ENCODE measurements around the gene PAM16.
"Not testable (repeated sequence)": the region's sequence is repeated elsewhere in the genome, so short reads cannot be mapped to it uniquely, and the experiment has no call there.

PAM16 gene

DNA sequence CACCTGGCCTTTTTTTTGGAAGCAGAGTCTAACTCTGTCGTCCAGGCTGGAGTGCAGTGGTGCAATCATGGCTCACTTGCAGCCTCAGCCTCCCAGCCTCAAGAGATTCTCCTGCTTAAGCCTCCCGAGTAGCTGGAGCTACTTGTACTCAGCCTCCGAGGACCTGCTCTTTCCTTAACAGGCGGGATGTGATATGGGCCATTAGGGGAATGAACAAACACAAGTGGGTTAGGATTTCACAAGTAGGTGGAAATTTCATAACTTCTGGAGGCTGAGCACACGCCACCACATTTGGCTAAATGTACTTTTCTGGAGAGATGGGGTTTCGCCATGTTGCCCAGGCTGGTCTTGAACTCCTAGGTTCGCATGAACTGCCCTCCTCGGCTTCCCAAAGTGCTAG, 4.1 kb downstream of the PAM16 start:
- no peak overlapping the region for H3K27ac ChIP-seq (ENCODE audit: low read depth, low read length)
- H3K4me3 ChIP-seq (ENCODE audit: low read length): no peak overlapping the region
- H3K27me3 ChIP-seq (ENCODE audit: control insufficient read depth, low read length): no peaks in the 10 kb centered on the region
- peaks cover 7% of the 10 kb centered on the region; the same call in 1 of the 2 replicates for H3K9me3 ChIP-seq (ENCODE audit: control insufficient read depth, insufficient read depth, low read length)
- no peak overlapping the region for H3K4me2 ChIP-seq (ENCODE audit: low read length)
- H3K4me1 ChIP-seq (ENCODE audit: control insufficient read depth, low read length): peaks cover 15% of the 10 kb centered on the region
- TF ChIP-seq, protein P1, sequence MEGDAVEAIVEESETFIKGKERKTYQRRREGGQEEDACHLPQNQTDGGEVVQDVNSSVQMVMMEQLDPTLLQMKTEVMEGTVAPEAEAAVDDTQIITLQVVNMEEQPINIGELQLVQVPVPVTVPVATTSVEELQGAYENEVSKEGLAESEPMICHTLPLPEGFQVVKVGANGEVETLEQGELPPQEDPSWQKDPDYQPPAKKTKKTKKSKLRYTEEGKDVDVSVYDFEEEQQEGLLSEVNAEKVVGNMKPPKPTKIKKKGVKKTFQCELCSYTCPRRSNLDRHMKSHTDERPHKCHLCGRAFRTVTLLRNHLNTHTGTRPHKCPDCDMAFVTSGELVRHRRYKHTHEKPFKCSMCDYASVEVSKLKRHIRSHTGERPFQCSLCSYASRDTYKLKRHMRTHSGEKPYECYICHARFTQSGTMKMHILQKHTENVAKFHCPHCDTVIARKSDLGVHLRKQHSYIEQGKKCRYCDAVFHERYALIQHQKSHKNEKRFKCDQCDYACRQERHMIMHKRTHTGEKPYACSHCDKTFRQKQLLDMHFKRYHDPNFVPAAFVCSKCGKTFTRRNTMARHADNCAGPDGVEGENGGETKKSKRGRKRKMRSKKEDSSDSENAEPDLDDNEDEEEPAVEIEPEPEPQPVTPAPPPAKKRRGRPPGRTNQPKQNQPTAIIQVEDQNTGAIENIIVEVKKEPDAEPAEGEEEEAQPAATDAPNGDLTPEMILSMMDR (IDR thresholded peaks at IDR 0.05; ENCODE audit: low read depth, low read length, poor library complexity, severe bottlenecking): no peak
- no peak for TF ChIP-seq EZH2phosphoT487 (IDR thresholded peaks at IDR 0.05; ENCODE audit: borderline replicate concordance, low read length)
- H3K36me3 ChIP-seq (ENCODE audit: control insufficient read depth, low read length): peaks cover 59% of the 10 kb centered on the region
- H3F3A ChIP-seq (ENCODE audit: control insufficient read depth, insufficient read depth): peaks cover 11% of the 10 kb centered on the region
- H3K9me2 ChIP-seq (replicated peaks; ENCODE audit: control insufficient read depth, low read length): no peaks in the 10 kb centered on the region
- no peaks in the 10 kb centered on the region for H4K20me1 ChIP-seq (ENCODE audit: control insufficient read depth, insufficient read depth, low read depth, low read length)
- H3K79me2 ChIP-seq (ENCODE audit: control insufficient read depth, low read length): peaks cover 88% of the 10 kb centered on the region

DNA sequence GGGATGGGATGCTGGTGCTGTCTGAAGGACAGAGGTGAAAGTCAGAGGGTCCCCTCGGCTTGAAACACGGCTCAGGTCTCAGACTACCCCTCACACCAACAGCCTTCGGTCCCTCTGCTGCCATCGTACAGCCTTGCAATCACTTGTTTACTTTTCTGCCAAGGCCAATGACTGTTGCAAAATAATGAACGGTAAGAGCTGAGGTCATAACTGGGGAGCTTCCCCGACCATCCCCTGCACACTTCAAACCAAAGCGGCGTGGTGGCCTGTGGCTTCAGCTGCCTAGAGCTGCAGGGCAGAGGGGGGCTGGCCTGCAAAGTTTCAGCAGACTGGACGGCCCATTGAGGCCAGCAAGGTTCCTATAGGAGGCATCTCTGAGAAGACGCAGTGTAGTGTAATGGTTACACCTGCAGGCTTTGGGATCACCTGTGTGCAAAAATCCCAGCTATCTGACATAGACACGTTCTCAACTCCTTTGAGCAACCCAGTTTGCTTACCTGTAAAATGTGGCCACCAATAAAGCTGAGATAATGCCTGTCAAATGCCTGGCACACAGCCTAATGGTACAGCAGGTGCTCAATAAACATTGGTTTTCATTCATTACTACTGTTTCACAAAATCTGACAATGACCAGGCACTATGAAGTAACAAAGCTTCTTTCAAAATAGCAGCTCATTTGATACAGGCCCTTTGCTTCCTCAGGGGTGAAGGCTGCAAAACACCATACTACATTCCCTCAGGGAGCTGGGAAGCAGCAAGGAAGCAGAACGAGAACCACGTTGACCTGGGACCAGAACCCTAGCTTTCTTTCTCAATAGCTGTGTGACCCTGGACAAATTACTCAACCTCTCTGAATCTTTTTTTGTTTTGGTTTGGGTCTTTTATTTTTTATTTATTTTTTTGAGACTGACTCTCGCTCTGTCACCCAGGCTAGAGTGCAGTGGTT, 5.0 kb downstream of the PAM16 start:
- H4K20me1 ChIP-seq (ENCODE audit: control insufficient read depth, insufficient read depth, low read depth, low read length): no peaks in the 10 kb centered on the region
- TF ChIP-seq EZH2phosphoT487 (IDR thresholded peaks at IDR 0.05; ENCODE audit: borderline replicate concordance, low read length): no peak
- TF ChIP-seq, protein P1 (IDR thresholded peaks at IDR 0.05; ENCODE audit: low read depth, low read length, poor library complexity, severe bottlenecking): no peak
- H3K4me3 ChIP-seq (ENCODE audit: low read length): no peak overlapping the region
- no peak overlapping the region for H3K4me2 ChIP-seq (ENCODE audit: low read length)
- H3K27ac ChIP-seq (ENCODE audit: low read depth, low read length): no peak overlapping the region
- H3F3A ChIP-seq (ENCODE audit: control insufficient read depth, insufficient read depth): peaks cover 11% of the 10 kb centered on the region
- peaks cover 88% of the 10 kb centered on the region for H3K79me2 ChIP-seq (ENCODE audit: control insufficient read depth, low read length)
- peaks cover 8% of the 10 kb centered on the region for H3K4me1 ChIP-seq (ENCODE audit: control insufficient read depth, low read length)
- no peaks in the 10 kb centered on the region for H3K9me2 ChIP-seq (replicated peaks; ENCODE audit: control insufficient read depth, low read length)
- H3K27me3 ChIP-seq (ENCODE audit: control insufficient read depth, low read length): no peaks in the 10 kb centered on the region
- H3K9me3 ChIP-seq (ENCODE audit: control insufficient read depth, insufficient read depth, low read length): peaks cover 7% of the 10 kb centered on the region; the same call in 1 of the 2 replicates
- H3K36me3 ChIP-seq (ENCODE audit: control insufficient read depth, low read length): peaks cover 62% of the 10 kb centered on the region

DNA sequence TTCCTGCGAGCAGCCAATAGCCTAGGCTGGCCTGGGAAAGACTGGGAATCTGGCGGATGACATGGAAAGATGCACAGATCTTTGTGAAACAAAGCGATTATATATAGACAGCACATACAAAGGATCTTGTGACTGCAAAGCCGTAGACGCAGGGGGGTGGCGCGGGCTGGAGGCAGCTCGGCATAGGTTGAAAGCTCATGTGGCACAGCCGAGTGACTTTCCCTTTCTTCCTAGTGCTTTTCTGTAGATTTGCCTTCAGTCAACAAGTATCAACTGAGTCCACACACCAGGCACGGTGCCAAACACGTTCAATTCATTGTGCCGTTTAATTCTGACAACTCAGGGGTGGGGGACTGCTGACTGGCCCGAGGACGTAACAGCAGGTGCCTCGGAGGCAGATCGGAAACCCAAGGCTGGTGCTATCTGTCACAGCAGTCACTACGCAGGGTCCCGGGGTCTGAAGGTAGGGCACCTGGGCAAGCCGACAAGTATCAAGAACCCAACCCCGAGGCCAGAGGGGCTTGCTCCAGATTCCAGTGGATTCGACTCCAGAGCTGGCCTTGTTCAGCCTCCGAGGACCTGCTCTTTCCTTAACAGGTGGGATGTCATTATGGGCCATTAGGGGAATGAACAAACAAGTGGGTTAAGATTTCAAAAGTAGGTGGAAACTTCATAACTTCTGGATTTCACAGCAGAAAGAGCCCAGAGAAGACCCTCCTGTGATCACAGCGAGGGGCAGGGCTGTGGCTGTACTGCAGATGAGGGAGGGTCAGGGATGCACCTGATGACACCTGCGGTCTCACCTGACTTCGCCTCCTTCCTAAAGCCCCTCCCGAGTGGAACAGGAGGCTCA, 5.9 kb downstream of the PAM16 start:
- Histone ChIP-seq H3K9me2 (replicated peaks; ENCODE audit: control insufficient read depth, low read length) (no peaks in the 10 kb centered on the region), H3K4me3 (ENCODE audit: low read length) (no peak overlapping the region), H3K4me1 (ENCODE audit: control insufficient read depth, low read length) (peaks cover 8% of the 10 kb centered on the region), H3K27me3 (ENCODE audit: control insufficient read depth, low read length) (no peaks in the 10 kb centered on the region), H4K20me1 (ENCODE audit: control insufficient read depth, insufficient read depth, low read depth, low read length) (no peaks in the 10 kb centered on the region), H3K36me3 (ENCODE audit: control insufficient read depth, low read length) (peaks cover 66% of the 10 kb centered on the region), H3F3A (ENCODE audit: control insufficient read depth, insufficient read depth) (peaks cover 11% of the 10 kb centered on the region), H3K4me2 (ENCODE audit: low read length) (no peak overlapping the region), H3K79me2 (ENCODE audit: control insufficient read depth, low read length) (peaks cover 79% of the 10 kb centered on the region), H3K9me3 (ENCODE audit: control insufficient read depth, insufficient read depth, low read length) (peaks cover 7% of the 10 kb centered on the region; the same call in 1 of the 2 replicates), H3K27ac (ENCODE audit: low read depth, low read length) (no peak overlapping the region)
- TF ChIP-seq, protein P1 (IDR thresholded peaks at IDR 0.05; ENCODE audit: low read depth, low read length, poor library complexity, severe bottlenecking): no peak
- TF ChIP-seq EZH2phosphoT487 (IDR thresholded peaks at IDR 0.05; ENCODE audit: borderline replicate concordance, low read length): no peak

DNA sequence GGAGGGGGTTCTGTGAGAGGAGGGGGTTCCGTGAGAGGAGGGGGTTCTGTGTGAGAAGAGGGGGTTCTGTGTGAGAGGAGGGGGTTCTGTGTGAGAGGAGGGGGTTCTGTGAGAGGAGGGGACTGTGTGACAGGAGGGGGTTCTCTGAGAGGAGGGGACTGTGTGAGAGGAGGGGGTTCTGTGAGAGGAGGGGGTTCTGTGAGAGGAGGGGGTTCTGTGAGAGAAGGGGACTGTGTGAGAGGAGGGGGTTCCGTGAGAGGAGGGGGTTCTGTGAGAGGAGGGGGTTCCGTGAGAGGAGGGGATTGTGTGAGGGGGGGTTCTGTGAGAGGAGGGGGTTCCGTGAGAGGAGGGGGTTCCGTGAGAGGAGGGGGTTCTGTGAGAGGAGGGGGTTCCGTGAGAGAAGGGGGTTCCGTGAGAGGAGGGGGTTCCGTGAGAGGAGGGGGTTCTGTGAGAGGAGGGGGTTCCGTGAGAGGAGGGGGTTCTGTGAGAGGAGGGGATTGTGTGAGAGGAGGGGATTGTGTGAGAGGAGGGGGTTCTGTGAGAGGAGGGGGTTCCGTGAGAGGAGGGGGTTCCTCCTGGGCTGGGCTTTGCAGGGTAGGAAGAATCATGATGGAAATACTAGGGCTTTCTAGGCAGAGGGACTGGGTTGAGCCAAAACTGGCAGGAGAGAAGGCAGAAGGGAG, 6.7 kb downstream of the PAM16 start:
- H3K79me2 ChIP-seq (ENCODE audit: control insufficient read depth, low read length): peaks cover 71% of the 10 kb centered on the region
- H3K4me2 ChIP-seq (ENCODE audit: low read length); H3K4me1 ChIP-seq (ENCODE audit: control insufficient read depth, low read length); H4K20me1 ChIP-seq (ENCODE audit: control insufficient read depth, insufficient read depth, low read depth, low read length); H3K9me2 ChIP-seq (replicated peaks; ENCODE audit: control insufficient read depth, low read length); H3K4me3 ChIP-seq (ENCODE audit: low read length); H3K27me3 ChIP-seq (ENCODE audit: control insufficient read depth, low read length); H3K9me3 ChIP-seq (ENCODE audit: control insufficient read depth, insufficient read depth, low read length); H3K27ac ChIP-seq (ENCODE audit: low read depth, low read length): not testable (repeated sequence)
- H3K36me3 ChIP-seq (ENCODE audit: control insufficient read depth, low read length): peaks cover 63% of the 10 kb centered on the region
- H3F3A ChIP-seq (ENCODE audit: control insufficient read depth, insufficient read depth): peaks cover 11% of the 10 kb centered on the region
